ENCODE data around the gene RELB.

Gene RELB

DNA sequence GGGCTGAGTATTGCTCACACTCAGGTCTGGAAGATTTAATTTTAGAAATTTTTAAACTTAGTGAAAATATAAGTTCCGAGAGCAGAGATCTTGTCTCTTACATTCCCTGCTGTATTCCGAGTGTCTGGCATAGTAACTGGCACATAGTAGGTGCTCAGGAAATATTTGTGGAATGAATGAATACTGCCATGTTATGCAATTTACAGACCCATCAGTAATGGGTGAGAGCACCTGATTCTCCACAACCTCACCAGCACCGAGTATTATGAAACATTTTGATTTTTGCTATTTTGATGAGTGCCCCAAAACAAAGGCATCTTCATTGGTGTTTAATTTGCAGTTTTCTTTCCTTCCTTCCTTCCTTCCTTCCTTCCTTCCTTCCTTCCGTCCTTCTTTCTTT lies 21.8 kb downstream of the RELB start:
- DNase-seq: no peak

DNA sequence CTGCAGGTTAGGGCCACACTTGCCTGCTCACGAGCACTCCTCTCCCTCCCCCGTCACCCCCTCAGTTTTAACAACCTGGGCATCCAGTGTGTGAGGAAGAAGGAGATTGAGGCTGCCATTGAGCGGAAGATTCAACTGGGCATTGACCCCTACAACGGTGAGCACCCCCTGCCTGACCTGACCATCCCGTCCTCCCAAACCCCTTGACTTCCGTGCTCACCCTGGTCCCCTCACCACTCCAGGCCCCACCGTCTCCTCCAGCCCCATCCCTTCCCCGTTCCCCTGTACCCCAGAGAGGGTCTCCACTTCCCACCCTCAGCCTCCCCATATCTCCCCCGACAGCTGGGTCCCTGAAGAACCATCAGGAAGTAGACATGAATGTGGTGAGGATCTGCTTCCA lies 24.0 kb downstream of the RELB start:
- DNase-seq: no peak

DNA sequence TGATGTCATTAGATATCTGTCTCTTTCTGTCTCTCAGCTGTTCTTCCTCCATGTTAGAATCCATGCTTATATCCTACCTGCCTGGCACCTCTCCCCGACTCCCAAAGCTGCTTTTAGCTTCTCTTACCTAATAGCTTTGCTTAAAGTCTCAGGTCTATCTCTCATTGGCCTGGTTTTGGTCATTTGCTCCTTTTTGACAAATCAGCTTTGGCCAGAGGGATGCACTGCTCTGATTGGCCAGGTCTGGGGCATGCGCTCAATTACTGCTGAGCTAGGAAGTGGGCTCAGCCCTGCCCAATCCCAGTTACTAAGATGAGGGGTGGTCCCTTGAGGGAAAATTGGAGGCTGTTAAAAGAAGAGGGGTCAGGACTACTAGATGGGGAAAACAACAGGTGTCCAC lies 26.1 kb downstream of the RELB start:
- DNase-seq: no peak

- DNase-seq: no peak
These were observed 29.6 kb downstream of the RELB start for GRCh38 chr19:45030825-45031224.

- no peak for DNase-seq
These were observed 31.2 kb downstream of the RELB start for GRCh38 chr19:45032421-45032820.

- no peak for DNase-seq
These were observed 34.5 kb downstream of the RELB start for GRCh38 chr19:45035755-45036154.

- no peak for DNase-seq
These were observed 36.3 kb downstream of the RELB start for GRCh38 chr19:45037393-45038169.

- peak; percentile 78 to 88 (median 86) for DNase-seq
These were observed 37.9 kb downstream of the RELB start, which contains the start of gene CLASRP for GRCh38 chr19:45038931-45039893. CLASRP (plus strand) TSS chr19:45039045; CDS start chr19:45040213, 1,168 bp downstream.

DNA sequence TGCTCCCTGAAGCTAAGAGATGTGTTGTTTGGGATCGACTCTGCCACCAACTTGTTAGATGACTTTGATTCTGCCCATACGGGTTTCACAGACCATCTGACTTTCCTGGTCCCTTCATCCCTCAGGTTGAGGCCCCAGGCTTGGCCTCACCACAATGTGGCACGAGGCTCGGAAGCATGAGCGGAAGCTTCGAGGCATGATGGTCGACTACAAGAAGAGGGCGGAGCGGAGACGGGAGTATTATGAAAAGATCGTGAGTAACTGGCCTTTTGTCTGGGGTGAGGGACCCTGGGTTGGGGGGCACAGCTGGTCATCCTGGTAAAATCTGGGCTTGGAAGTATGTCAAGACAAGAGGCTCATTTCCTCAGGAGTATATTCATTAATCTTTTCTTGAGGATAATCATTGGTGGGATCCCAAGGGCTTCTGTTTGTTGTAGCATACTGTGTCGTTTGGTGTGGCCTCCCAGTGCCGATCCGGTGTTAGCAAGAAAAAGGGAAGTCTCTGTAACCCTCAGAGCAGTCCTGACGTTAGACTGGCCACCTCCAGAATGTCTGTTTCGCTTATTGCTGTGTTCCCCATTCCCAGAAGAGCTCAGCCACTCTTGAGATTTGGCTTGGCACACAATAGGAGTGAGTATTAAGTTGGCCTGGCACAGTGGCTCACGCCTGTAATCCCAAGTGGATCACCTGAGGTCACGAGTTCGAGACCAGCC lies 39.0 kb downstream of the RELB start:
- no peak for DNase-seq

DNA sequence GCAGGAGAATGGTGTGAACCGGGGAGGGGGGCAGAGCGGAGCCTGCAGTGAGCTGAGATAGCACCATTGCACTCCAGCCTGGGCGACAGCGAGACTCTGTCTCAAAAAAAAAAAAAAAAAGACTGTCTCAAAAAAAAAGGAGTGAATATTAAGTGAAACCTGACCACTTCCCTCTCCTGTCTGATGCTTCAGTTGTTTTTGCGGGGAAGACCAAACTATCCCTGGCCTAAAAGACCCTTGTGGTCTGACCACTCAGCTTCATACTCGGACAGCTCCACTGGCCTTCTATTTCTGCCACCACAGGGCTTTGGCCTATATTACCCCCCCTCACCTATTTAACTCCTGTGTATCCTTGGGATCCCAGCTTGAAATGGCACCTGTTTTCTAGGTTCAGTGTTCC lies 39.9 kb downstream of the RELB start:
- DNase-seq: no peak

- DNase-seq: no peak
These were observed 44.5 kb downstream of the RELB start for GRCh38 chr19:45045671-45046353.

DNA sequence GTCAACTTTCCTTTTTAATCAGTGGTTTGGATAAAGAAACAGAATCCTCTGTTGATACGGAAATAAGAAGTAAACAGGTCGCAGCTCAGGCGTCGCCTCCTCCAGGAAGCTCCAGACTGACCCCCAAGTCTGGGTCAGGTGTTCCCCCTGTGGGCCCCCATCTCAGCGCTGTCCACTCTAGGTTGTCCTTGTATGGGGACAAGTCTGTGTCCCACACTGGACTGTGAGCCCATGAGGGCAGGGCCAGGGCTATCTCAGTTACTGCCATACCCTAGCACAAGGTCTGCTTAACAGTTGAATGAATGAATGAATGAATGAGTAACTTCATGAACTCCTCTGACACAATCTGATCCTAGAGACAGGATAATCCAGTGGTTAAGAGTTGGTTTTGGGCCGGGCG lies 45.1 kb downstream of the RELB start:
- no peak for DNase-seq

- DNase-seq: no peak
These were observed 46.0 kb downstream of the RELB start for GRCh38 chr19:45047188-45047797.

- no peak for DNase-seq
These were observed 47.9 kb downstream of the RELB start for GRCh38 chr19:45049073-45049736.

DNA sequence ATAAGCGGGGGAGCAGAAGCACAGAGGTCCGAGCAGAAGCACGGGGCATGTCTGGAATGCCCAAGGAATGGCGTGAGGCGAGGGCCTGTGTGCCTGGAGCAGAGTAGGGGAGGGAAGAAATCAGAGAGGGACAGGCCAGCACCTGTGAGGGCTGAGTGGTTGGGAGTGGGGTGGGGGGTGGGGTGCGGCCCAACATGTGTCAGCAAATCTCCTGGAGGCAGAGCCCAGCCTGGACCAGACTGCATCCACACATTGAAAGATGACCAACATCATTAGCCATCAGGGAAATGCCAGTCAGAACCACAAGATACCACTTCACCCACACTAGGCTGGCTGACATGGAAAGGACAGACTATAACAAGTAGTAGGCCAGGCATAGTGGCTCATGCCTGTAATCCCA lies 48.8 kb downstream of the RELB start:
- DNase-seq: no peak

DNA sequence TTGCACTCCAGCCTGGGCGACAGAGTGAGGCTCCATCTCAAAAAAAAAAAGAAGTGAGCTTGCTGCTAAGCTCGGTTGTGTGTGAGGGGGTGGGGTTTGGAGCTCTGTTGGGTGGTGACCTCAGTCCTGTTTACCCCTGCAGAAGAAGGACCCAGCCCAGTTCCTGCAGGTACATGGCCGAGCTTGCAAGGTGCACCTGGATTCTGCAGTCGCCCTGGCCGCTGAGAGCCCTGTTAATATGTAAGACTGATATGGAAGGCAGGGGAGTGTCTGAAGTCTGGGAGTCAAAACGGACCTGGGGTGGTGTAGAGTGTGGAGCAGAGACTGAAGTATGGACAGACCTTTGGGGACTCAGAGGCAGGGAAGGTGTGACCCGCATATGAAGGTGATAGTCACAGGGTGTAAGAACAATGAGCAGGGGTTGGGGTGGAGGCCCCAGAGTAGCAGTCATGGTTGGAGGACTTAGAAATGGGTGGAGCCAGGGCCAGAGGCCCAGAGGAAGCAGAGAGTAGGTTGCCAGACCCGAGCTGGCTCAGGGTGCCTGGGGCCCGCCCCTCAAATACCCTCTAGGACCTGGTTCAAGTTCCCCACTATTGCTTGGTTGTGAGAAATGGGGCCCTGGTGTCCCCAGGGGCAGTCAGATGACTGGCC lies 50.8 kb downstream of the RELB start:
- DNase-seq: no peak

GRCh38 chr19:45056831-45057230 lies 55.6 kb downstream of the RELB start:
- no peak for DNase-seq

GRCh38 chr19:45057444-45057843 lies 56.2 kb downstream of the RELB start:
- no peak for DNase-seq

- DNase-seq: no peak
These were observed 57.4 kb downstream of the RELB start for GRCh38 chr19:45058622-45059159.

DNA sequence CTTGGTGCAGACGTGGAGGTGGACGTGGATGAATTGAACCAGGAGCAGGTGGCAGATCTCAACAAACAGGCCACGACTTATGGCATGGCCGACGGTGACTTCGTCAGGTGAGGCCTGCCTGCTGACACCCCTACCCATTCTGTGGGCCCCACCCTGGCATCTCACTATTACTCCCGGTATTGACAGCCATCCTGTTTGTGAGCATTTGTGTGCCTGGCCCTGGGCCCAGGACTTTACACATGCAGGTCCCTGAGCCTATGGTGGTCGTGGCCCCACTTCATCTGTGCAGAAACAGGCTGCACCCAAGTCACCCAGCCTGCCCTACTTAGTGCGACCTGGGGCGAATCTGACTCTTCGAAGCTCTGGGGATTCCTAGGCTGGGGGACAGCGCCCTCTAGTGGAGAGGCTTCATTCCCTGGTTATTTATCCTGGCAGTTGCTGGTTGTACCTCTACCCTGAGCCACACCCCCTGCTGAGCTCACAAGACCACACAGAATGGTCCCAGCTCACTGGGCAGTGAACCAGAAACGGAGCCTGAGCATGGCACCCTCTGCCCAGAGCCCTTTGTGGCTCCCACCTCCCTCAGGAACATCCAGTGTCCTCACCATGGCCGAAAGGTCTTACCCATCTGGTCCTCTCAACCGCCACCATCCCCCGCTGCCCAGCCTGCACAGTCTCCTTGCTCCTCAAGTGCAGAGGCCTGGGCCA lies 58.1 kb downstream of the RELB start:
- peak; percentile 55 to 83 (median 72) for DNase-seq

Measured in T-helper 1 cell (primary cell).